Endothelial cell of hepatic sinusoid (primary cell): ENCODE measurements around the gene FIGNL1.

Experiments used
- in situ Hi-C: cut with HindIII; loops from 2 replicates; pipeline ENCODE4 v1.10.0; 2017; ENCODE audit warnings: low sequenced_read_pairs

FIGNL1 gene, protein sequence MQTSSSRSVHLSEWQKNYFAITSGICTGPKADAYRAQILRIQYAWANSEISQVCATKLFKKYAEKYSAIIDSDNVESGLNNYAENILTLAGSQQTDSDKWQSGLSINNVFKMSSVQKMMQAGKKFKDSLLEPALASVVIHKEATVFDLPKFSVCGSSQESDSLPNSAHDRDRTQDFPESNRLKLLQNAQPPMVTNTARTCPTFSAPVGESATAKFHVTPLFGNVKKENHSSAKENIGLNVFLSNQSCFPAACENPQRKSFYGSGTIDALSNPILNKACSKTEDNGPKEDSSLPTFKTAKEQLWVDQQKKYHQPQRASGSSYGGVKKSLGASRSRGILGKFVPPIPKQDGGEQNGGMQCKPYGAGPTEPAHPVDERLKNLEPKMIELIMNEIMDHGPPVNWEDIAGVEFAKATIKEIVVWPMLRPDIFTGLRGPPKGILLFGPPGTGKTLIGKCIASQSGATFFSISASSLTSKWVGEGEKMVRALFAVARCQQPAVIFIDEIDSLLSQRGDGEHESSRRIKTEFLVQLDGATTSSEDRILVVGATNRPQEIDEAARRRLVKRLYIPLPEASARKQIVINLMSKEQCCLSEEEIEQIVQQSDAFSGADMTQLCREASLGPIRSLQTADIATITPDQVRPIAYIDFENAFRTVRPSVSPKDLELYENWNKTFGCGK

DNA sequence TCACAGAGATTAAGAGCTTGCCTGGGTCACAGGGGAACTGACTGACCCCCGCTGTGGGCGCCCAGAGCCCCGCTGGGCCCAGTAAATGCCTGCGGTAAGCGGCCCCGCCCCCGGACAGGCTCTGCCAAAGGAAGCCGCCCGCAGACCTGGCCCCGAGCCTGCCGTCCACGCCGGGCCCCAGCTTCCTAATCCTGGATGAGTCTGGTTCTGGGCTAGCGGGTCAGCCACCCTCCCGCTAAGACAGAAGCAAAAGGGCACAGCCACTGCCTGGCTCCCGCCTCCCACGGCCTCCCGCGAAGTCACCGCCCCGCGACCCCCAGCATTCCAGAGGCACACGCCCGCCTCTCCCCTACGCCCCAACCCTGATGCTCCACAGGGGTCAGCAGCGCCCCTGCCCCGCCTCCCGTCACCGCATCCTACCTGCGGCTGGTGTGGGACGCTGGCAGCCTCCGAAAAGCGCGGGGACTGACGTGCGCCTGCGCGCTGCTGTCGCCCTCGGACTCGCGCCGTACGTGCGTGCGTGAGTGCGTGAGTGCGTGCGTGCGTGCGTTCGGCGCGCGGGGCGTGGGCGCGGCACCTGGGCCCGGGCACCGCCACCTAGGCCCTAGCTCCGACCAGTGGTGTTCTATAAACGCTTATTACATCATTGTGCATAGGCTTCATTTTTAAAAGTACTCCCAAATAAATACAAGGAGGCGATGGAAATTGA, at the start of gene FIGNL1:
TSS of gene FIGNL1 (minus strand) at position 470 of the 709 bp plus-strand sequence. CDS start 3,063 bp downstream, outside the sequence.
- in situ Hi-C loops: no loop called here

GRCh38 chr7:50499092-50499491, 48.9 kb upstream of the FIGNL1 start:
- in situ Hi-C loops: no loop called here

GRCh38 chr7:50497968-50498367, 47.8 kb upstream of the FIGNL1 start:
- in situ Hi-C loops: no loop called here

GRCh38 chr7:50497068-50497642, 47.0 kb upstream of the FIGNL1 start:
- in situ Hi-C loops: no loop called here

- in situ Hi-C loops: no loop called here
Measured at GRCh38 chr7:50496569-50496968, 46.4 kb upstream of the FIGNL1 start.

DNA sequence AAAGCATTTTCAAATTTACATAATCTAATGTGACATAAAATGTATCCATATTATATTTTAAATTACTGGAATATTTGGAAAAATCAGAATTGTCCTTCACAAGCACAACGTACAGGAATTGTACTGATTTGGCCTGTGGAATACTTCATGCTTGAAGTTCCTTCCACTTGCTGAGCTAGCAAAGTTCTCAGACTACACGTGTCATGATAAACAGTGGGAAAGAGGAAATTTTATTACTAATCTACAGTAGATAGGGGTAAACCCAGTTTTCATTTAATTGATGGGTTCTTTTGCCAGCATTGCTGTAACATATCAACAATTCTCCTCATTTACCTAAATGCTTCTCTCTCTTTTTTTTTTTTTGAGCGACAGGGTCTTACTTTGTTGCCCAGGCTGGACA, 45.6 kb upstream of the FIGNL1 start:
- in situ Hi-C loops: no loop called here

GRCh38 chr7:50492770-50493519, 42.8 kb upstream of the FIGNL1 start:
- in situ Hi-C loops: no loop called here

- in situ Hi-C loops: no loop called here
Measured at GRCh38 chr7:50491943-50492342, 41.8 kb upstream of the FIGNL1 start.

- in situ Hi-C loops: no loop called here
Measured at GRCh38 chr7:50491209-50491608, 41.1 kb upstream of the FIGNL1 start.

- in situ Hi-C loops: no loop called here
Measured at GRCh38 chr7:50488379-50488778, 38.2 kb upstream of the FIGNL1 start.

GRCh38 chr7:50486512-50486911, 36.4 kb upstream of the FIGNL1 start:
- in situ Hi-C loops: no loop called here

DNA sequence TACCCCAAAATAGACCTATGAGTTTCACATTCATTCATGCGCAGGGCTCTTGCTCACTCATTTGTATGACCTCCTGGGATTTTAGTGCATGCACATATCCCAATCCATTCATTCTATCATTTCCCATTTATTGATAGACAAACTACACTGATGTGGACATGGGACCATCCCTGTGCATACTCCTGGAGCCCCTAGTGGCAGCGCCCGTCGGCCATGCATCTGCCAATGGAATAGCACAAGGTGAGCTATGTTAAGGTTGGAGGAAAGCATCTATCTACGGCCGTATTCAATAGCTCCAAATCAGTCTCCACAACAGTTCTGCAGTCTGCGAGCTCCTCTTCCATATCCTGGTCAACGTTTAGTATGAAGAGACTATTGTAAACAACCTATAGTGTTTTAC, 31.7 kb upstream of the FIGNL1 start:
- in situ Hi-C loops: no loop called here

GRCh38 chr7:50480797-50481196, 30.6 kb upstream of the FIGNL1 start:
- in situ Hi-C loops: no loop called here

GRCh38 chr7:50479743-50480517, 29.8 kb upstream of the FIGNL1 start:
- in situ Hi-C loops: no loop called here

DNA sequence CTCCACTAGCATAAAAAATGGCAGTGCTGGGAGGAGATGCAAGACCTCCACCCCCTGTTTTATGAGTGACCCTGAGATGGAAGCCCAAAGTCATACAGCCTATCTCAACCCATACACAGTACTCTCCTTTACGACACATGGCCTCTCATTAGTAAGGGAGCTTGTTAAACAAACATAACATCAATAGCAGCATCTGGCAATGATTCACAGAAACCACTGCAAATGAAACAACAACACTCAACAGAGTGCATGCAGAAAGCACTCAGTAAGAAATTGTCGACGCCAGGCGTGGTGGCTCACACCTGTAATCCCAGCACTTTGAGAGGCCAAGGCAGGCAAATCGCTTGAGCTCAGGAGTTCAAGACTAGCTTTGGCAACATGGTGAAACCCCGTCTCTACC, 27.5 kb upstream of the FIGNL1 start:
- in situ Hi-C loops: no loop called here

DNA sequence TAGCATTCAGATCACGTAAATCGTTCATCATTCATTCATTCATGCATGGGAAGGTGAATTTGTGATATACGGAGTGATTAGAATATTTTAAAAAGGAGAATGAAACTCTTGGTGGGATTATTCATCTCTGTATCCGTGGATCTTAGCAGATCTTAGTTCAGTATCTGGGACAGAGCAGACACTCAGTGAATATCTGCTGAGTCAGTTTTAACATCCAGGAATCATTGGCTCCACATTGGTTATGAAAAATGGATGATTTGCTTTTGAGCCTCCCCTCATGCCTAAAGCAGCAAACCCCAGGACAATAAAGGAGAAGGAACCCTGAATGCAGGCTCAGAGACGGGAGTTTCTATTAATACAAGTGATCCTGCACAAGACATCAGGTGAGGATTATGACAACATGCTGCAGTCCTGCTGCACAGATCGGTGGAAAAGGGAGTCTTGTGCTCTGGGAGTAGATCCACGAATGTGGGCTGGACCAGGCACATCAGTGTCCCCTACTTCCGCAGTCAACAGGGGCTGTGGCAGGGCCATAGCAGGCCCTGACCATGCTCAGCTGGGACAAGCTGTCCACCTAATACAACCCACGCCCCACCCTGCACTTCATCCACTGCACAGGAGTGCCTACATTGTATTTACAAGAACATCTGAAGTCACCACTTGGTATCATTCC, 26.9 kb upstream of the FIGNL1 start:
- in situ Hi-C loops: no loop called here

GRCh38 chr7:50475340-50475739, 25.2 kb upstream of the FIGNL1 start:
- in situ Hi-C loops: no loop called here

- in situ Hi-C loops: no loop called here
Measured at GRCh38 chr7:50474382-50475160, 24.4 kb upstream of the FIGNL1 start.

DNA sequence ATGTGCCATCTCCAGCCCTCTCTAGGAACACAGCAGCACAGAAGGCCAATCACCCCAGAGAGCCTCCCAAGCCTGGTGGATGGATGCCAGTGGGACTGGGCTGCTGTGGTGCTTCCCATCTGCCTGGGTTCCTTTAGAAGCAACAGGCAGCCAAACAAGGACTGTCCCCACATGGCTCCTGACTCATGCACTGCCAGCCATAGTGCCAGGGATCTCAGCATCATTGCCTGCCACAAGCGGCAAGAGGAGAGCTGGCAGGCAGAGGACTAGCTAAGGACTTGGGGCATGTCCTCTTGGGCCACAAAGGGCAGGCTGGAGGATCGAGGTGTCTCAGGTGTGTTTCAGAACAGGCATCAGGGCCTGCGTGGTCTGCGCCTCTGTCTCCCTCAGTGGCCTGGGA, 23.4 kb upstream of the FIGNL1 start:
- in situ Hi-C loops: no loop called here
